Testis (tissue), 2 donors: ENCODE data around the gene AMY2A.
"Not testable (repeated sequence)": the region's sequence is repeated elsewhere in the genome, so short reads cannot be mapped to it uniquely, and the experiment has no call there.

Source experiments
- CTCF ChIP-seq, 3 experiments: fragments of 450-650 bp in 2 of 3; fragments of 200-600 bp in 1 of 3; sonication (generic) in 1 of 3; IDR thresholded peaks; one replicate each; pipeline ENCODE4 v1.5.1; 2016 to 2019; ENCODE audit warnings: antibody characterized with exemption in 3 of 3, mild to moderate bottlenecking in 2 of 3, moderate library complexity in 1 of 3
- POLR2A ChIP-seq: fragments of 450-650 bp; IDR thresholded peaks from one replicate; pipeline ENCODE4 v1.6.1; 2017; ENCODE audit warnings: antibody characterized with exemption, mild to moderate bottlenecking, moderate library complexity

- TF ChIP-seq CTCF (IDR thresholded peaks at IDR 0.05); POLR2A: not testable (repeated sequence)
These were observed at the start of gene AMY2A for GRCh38 chr1:103616994-103617477.
